Measurements from ENCODE around the gene BOLA3. TPM values are rescaled to one million over a fixed set of nuclear protein-coding genes. Genes with fewer than 3 reads are reported as not detected.
"Not testable (repeated sequence)": the region's sequence is repeated elsewhere in the genome, so short reads cannot be mapped to it uniquely, and the experiment has no call there.

BOLA3 gene
- polyA plus RNA-seq, 3 donors = 25.4 to 30.4 (median 27.5) TPM

- DNase-seq (ENCODE audit: extremely low read depth in 1 of 11, low read depth in 9 of 11, low spot score in 4 of 11) = no peak
These were observed 30.0 kb upstream of the BOLA3 start for GRCh38 chr2:74177696-74178095.

DNA sequence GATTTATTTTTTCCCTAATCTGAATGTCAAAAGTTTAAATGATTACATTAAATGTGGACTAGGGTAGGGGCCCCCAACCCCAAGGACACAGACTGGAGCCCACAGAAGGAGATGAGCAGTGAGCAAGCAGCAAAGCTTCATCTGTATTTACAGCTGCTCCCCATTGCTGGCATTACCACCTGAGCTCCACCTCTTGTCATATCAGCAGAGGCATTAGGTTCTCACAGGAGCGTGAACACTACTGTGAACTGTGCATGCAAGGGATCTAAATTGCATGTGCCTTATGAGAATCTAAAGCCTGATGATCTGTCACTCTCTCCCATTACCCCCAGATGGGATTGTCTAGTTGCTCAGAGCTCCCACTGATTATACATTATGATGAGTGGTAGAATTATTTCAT, 27.2 kb upstream of the BOLA3 start:
- DNase-seq (ENCODE audit: extremely low read depth in 1 of 11, low read depth in 9 of 11, low spot score in 4 of 11) = no peak

GRCh38 chr2:74168739-74169138, 21.0 kb upstream of the BOLA3 start:
- DNase-seq (ENCODE audit: extremely low read depth in 1 of 11, low read depth in 9 of 11, low spot score in 4 of 11) = no peak

- DNase-seq (ENCODE audit: extremely low read depth in 1 of 11, low read depth in 9 of 11, low spot score in 4 of 11) = no peak
These were observed 17.0 kb upstream of the BOLA3 start for GRCh38 chr2:74164761-74165160.

- DNase-seq (ENCODE audit: extremely low read depth in 1 of 11, low read depth in 9 of 11, low spot score in 4 of 11) = no peak
These were observed 15.2 kb upstream of the BOLA3 start for GRCh38 chr2:74162951-74163350.

- DNase-seq (ENCODE audit: extremely low read depth in 1 of 11, low read depth in 9 of 11, low spot score in 4 of 11) = no peak
These were observed 8.1 kb upstream of the BOLA3 start for GRCh38 chr2:74155830-74156229.

DNA sequence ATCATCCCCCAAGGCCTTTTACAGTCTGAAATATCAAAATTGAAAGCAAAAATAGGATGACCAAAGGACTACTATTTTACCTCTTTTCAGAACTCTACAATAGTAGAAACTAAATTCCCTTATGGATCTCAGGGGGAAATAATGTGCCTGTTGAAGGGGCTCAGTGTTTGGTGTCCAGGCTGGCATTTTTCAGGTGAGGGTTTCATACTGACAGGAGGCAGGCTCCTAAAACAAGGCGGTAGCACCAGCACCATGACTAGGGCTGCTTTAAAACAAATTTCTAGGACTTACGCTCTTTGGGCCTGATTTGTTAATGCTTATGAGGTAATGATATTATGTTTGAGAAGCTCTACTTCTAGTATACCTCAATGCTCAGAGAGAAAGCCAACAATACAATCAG, 5.2 kb upstream of the BOLA3 start:
- no peak for DNase-seq (ENCODE audit: extremely low read depth in 1 of 11, low read depth in 9 of 11, low spot score in 4 of 11)

- DNase-seq (ENCODE audit: extremely low read depth in 1 of 11, low read depth in 9 of 11, low spot score in 4 of 11) = no peak
These were observed 2.0 kb upstream of the BOLA3 start for GRCh38 chr2:74149570-74150319.

DNA sequence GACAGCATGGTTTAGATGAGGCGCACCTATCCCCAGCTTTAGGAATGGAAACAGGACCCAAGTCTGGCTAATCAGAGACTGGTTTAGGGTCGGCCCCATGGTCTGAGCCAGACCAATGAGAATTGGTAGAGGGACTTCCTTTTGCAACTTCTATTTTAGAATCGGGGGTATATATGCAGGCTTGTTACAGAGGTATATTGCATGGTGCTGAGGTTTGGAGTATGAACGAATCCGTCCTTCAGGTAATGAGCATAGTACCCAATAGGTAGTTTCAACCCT, 1.5 kb upstream of the BOLA3 start:
- DNase-seq (ENCODE audit: extremely low read depth in 1 of 11, low read depth in 9 of 11, low spot score in 4 of 11) = no peak

DNA sequence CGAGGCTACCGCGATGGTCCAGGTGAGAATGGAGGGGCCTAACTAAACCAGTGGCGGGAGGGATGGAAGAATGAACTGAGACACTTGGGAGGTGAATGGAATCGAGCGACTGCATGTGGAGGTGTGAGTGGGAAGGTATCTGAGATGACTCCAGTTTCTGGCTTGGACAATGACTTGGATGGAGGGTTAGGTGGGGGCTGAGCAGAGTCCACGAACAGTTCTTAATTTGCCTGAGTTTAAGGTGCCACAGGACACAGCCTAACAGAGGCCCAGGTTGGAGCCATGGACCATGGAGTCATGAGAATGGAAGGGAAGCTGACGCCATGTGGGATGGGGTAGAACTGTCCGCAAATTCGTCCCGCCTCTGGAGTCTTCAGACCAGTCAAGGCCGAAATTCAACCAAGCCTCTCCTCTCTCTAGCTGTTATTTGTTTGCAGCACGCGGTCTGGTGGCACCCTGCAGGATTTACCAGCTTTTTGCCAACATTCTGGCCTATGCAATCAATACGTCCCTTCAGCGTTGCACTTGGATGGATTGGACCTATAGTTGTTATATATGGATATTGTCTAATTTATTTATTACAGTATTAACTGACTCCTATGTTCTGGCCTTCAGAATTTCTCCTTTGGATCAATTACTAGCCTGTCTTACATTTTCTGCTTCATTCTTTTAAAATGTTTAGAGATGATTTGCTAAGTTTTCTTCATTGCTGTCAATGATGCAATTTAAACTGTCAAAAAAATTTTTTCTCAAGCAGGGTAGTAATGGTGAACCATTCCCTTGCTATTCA, 940 bp upstream of the BOLA3 start:
- DNase-seq (ENCODE audit: extremely low read depth in 1 of 11, low read depth in 9 of 11, low spot score in 4 of 11) = no peak

- DNase-seq (ENCODE audit: extremely low read depth in 1 of 11, low read depth in 9 of 11, low spot score in 4 of 11) = no peak
These were observed 584 bp downstream of the BOLA3 start for GRCh38 chr2:74146929-74147726.

- DNase-seq (ENCODE audit: extremely low read depth in 1 of 11, low read depth in 9 of 11, low spot score in 4 of 11) = no peak
These were observed 5.4 kb downstream of the BOLA3 start for GRCh38 chr2:74142340-74142739.

DNA sequence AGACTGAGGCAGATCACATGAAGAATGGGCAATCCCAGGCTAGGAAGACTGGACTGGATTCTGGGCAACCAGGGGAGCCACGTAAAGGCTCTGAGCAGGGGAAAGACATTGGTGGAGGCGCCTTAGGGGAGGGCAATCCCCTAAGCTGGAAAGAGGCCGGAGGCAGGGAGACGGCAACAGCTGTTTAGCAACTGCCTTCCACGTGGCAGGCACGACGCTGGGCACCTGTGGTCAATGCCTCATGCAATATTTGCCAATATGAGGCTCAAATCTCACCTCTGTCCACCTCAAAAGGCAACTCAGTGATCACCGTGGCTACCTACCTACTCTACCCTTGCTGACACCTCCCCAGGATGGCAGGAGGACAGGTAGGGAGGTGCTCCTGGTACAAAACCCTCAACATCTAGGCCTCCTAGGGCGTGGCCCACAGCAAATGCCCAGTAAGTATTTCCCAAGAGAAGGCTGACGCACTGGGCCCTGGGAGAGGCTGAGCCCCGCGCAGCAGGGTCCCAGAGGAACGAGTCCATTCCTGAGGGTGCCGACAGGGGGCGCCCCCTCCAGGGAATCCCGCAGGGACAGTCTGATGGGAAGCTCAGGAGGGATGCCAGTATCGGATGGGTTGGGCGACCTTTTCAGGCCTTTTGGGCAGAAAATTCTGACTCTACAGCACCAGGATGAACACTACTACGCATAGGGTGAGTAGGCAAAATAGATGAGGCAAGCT, 8.9 kb downstream of the BOLA3 start:
- no peak for DNase-seq (ENCODE audit: extremely low read depth in 1 of 11, low read depth in 9 of 11, low spot score in 4 of 11)

DNA sequence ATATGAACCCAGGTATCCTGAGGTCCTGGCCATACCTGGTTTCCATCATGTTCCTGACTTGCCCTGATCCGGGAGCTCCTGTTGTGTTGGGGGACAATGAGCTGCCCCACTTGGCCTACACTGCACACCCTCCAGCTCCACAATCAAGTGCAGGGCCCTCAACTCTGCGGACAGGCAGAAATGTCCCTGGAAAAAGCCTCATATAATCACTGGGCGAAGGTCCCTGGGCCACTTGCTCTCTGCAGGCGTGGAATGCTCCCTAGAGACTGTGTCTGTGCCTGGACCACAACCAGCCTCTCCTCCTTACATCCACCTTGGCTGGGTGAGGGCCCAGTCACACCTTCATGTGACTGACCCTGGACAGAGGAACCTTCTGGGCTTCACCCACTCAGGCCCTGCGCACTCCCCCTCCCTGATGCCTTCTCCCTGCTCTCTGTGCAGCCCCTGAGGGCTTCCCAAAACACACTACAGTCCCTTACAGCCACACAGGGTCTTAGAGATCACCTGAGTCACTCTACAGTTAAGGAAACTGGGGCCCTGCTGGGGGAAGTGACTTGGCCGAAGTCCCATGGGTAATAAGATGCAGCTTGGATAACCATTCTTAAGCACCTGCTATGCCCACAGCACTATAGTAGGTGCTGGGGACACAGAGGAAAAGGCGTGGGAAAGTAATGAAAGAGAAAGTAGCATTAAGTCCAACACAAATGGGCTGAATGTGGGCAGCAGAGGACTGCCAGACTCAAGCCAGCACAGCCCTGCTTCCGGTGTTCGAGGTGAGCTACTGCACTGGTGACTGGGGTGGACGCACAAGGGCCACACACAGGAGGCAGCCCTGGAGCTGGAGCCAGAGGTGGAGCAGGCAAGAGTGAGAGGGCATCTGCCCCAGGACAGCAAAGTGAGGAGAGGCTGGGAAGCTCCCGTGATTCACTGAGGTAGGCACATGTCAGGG, 9.8 kb downstream of the BOLA3 start:
- no peak for DNase-seq (ENCODE audit: extremely low read depth in 1 of 11, low read depth in 9 of 11, low spot score in 4 of 11)

DNA sequence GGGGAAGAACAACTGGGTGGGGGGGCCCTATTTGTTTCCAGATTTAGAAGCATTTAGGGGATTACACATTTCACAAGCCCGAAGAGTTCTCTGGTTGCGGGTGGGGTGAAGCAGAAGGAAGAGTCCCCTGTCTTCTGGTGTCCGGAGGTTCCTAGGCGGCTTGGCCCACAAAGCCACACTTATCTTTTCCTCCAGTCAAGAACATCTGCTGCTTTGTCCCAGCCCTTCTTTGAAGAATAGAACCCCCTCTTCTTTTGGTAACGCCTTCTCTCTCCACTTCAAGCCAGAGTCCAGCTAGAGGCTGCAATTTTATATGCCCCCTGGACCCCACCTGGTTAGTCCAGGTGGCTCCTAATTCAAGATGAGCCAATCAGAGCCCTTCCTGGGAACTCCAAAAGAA, 15.8 kb downstream of the BOLA3 start:
- no peak for DNase-seq (ENCODE audit: extremely low read depth in 1 of 11, low read depth in 9 of 11, low spot score in 4 of 11)

DNA sequence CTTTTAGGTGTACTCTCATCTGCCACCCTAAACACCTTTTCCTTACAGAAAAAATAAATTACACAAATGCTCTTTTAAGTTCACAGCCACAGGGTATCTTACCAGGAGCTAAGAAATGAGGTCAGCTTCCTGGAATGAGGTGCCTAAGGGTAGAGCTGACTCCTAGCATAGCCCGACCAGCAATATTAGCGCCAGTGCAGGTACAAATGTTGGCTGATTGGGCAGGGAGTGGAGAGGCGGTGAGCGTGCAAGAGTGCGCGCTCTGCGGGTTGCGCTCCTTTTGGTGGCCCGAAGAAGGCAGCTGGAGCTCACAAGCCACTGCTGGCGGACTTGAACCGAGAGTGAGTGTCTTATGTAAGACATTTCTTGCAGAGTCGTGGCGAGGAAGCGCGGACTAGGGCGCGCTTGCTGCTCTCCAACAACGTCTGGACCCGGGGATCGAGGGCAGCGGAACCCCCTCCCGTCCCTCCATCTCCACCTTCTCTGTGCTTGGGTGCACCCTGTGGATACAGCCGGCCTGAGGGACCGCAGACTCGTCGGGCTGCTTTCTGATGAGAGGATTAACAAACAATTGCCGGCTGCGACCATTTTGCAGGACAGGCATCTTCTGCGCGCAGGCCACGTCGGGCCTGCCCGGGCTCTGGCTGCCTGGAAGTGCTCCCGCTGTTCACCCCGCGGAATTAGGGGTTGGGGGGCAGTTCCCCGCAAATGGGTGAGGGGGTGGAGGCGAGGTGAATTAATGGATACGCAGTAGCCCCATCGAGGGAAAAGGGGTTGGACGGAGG, 17.3 kb downstream of the BOLA3 start:
- no peak for DNase-seq (ENCODE audit: extremely low read depth in 1 of 11, low read depth in 9 of 11, low spot score in 4 of 11)

DNA sequence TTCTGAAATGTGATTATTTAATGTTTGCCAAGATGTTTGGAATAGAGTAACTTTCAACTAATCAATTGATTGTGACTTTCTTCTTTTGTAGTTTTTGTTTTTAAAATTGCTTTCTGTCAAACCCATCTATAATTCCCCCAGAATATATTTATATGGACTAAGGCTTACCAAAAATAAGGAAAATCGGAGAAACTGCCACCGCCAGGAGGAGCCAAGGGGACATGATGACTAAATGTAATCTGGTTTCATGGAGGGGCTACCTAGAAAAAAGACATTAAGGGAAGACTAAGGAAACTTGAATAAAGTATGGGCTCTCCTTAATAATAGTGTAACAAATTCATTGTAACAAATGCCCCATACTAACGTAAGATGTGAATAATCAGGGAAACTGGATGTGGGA, 19.5 kb downstream of the BOLA3 start:
- DNase-seq (ENCODE audit: extremely low read depth in 1 of 11, low read depth in 9 of 11, low spot score in 4 of 11) = no peak

GRCh38 chr2:74123955-74124354, 23.8 kb downstream of the BOLA3 start:
- not testable (repeated sequence) for DNase-seq (ENCODE audit: extremely low read depth in 1 of 11, low read depth in 9 of 11, low spot score in 4 of 11)
